GM13976 (cell line): Measurements from ENCODE around the gene NAV1.

Experiments
- DNase-seq: peaks from one replicate; pipeline ENCODE4 v3.0.0; 2012; ENCODE audit warnings: low spot score
- in situ Hi-C: fragments of 300-500 bp; cut with MboI; formaldehyde crosslinking; loops from one replicate; pipeline ENCODE4 v1.12.0; 2022; ENCODE audit warnings: low sequenced_read_pairs, mixed read lengths, inconsistent platforms; ENCODE audit not compliant: unreplicated experiment
- TF ChIP-seq, protein P1 (sequence below): IDR thresholded peaks from 2 replicates; pipeline ENCODE4 v1.5.1; 2012; ENCODE audit warnings: borderline replicate concordance, mild to moderate bottlenecking; ENCODE audit not compliant: insufficient read depth; ENCODE audit errors: extremely low read depth, missing control alignments, control extremely low read depth

The NAV1 gene

DNA sequence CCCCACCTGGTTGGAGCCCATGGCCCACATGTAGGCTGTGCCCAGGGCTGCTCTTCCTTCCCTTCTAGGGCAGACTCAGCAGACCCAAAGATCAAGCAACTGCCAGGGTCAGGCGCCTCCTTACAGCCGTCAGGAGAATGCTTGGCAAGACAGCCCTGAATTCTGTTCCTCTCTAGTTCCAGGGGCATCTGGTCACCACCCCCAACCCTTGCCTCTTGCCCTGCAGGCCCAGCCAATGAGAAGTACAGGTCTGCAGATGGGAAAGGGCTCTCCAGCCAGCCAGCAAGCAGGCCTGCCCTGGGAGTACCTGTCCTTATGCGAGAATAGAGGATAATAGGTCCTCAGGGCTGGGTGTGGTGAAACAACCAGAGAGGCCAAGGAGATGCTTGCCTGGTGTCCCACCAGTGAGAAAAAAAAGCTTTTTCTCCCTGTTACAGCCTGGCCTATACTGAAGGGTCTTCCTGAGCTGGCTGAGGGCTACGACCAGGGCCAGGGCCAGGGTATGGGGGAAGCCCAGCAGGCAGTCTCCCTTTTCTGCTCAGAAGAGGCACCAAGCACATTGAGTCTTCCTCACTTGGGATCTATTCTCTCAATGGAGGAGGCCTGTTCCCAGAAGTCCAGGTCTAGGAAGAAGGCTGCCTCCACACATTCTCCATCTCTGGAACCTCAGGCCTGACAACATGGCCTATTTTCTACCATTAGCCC, 31.4 kb downstream of the NAV1 start:
- no peak for DNase-seq
- in situ Hi-C loops: no loop called here
- TF ChIP-seq, protein P1, sequence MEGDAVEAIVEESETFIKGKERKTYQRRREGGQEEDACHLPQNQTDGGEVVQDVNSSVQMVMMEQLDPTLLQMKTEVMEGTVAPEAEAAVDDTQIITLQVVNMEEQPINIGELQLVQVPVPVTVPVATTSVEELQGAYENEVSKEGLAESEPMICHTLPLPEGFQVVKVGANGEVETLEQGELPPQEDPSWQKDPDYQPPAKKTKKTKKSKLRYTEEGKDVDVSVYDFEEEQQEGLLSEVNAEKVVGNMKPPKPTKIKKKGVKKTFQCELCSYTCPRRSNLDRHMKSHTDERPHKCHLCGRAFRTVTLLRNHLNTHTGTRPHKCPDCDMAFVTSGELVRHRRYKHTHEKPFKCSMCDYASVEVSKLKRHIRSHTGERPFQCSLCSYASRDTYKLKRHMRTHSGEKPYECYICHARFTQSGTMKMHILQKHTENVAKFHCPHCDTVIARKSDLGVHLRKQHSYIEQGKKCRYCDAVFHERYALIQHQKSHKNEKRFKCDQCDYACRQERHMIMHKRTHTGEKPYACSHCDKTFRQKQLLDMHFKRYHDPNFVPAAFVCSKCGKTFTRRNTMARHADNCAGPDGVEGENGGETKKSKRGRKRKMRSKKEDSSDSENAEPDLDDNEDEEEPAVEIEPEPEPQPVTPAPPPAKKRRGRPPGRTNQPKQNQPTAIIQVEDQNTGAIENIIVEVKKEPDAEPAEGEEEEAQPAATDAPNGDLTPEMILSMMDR: no peak

- TF ChIP-seq, protein P1: no peak
- in situ Hi-C loops: no loop called here
- DNase-seq: no peak
Observed at GRCh38 chr1:201570886-201571624, 32.1 kb downstream of the NAV1 start.

DNA sequence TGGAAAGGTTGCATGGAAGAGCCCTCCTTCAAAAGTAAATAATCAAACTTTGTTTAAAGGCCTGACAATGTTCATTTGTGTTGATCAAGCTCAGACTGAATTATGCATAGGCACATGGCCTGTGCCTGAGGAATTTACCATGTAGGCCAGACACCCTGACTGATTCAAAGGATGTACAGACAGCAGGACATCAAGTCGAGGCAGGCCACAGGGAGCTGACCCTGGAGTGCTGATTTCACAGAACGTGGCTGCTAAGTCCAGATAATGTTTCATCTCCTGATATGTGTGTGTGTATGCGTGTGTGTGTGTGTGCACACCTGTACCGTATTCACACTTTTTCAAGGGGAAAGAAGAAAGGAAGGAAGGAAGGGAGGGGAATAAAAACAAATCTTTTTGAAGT, 34.1 kb downstream of the NAV1 start:
- DNase-seq: no peak
- in situ Hi-C loops: no loop called here
- TF ChIP-seq, protein P1: no peak

DNA sequence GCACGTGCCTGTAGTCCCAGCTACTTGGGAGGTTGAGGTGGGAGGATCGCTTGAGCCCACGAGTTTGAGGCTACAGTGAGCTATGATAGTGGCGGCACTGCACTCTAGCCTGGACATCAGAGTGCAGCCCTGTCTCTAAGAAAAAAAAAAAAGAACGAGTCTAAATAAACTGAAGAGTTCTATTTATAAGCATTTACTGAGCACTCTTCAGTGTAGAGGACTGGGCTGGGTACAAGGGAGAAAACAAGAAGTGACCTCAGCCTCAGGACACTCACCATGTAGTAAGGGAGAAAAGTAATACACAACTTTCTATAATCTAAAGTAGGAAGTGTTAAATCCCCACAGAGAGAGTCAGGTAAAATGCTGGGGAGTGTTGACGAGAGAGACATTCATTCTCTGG, 35.0 kb downstream of the NAV1 start:
- in situ Hi-C loops: no loop called here
- DNase-seq: no peak
- TF ChIP-seq, protein P1: no peak

- in situ Hi-C loops: no loop called here
- TF ChIP-seq, protein P1: no peak
- DNase-seq: no peak
Observed at GRCh38 chr1:201575912-201576311, 37.0 kb downstream of the NAV1 start.

DNA sequence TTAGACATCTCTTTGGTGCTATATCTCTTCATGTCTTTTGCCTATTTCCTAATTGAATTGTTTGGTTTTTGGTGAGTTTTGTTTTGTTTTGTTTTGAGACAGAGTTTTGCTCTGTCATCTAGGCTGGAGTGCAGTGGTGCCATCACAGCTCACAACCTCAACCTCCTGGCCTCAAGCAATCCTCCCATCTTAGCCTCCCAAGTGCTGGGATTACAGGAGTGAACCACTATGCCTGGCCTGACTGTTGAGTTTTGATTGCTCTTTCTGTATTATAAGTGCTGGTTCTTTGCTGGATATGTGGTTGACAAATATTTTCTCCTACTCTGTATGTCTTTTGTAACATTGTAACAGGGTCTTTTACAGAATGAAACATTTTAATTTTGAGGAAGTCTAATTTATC, 38.0 kb downstream of the NAV1 start:
- DNase-seq: no peak
- in situ Hi-C loops: no loop called here
- TF ChIP-seq, protein P1: no peak
